CD4-positive, alpha-beta T cell treated with Interleukin-21 for 1 hour (primary cell): ENCODE measurements around the gene OXA1L.
"Not testable (repeated sequence)": the region's sequence is repeated elsewhere in the genome, so short reads cannot be mapped to it uniquely, and the experiment has no call there.

ENCODE experiments used
- DNase-seq: peaks from one replicate; pipeline ENCODE4 v3.0.0-alpha.2; 2020

OXA1L gene

DNA sequence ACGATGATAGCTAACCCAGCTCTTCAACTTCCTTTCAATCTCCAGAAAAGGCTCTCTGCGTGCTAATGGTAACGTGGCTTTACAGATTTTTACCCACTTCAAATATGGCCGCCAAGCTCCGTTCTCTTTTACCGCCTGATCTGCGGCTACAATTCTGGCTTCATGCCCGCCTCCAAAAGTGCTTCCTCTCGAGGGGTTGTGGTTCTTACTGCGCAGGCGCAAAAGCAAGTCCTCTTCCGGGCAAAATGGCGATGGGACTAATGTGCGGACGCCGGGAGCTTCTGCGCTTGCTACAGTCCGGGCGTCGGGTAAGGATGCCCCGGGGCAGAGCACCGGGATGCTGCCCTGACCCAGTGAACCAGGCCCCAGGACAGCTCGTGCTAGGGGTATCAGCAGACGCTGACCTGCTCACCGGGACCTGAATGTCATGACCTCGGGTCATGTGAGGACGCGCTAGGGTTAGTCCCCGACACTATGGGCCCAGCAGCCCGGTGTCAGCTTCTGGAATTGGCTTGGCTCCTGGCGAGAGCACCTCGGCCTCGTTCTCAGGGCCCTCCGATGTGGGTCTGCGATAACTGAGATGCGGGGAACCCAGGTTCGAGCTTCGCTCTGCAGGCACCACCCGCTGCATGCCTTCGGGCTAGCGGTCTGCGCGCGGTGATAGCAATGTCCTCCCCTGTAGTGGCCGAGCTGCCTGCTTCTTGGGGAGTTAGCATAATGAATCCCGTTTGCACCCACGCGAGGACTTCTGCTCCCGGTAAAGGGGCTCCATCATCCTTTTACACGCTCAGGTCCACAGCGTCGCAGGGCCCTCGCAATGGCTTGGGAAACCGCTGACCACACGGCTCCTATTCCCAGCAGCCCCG is at the start of gene OXA1L:
Gene OXA1L (plus strand): TSS at position 232 of the 866 bp plus-strand sequence. CDS start 14 bp downstream, at position 246.
- peak; percentile 98 for DNase-seq

DNA sequence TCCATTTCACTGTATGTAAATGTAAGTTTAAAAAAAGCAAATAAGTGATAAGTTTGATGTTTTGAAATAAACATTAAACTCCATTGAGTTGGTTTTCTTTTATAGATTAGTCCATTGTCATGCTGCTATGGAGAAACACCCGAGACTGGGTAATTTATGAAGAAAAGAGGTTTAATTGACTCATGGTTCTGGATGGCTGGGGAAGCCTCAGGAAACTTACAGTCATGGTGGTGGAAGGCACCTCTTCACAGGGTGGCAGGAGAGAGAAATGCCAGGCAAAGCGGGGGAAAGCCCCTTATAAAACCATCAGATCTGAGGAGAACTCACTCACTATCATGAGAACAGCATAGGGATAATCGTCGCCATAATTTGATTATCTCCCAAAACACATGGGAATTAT is 48.4 kb upstream of the OXA1L start:
- DNase-seq = no peak

DNA sequence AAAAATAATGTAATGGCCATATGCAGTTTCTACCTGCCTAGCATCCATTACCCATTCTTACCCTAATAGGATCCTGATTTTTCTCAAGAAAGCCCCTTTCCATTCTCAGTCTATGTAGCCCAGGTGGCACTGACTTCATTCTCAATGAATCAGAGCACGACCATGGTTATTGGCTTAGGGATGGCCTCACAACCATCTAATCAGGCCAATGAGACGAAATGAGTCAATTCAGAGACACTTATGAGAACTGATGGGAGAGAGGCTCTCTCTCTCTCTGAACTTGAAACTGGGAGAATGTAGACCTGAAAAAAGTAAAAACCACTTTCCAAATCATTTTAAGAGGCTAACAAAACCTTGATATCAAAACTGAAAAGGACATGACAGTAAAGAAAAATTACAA is 45.3 kb upstream of the OXA1L start:
- DNase-seq = no peak

DNA sequence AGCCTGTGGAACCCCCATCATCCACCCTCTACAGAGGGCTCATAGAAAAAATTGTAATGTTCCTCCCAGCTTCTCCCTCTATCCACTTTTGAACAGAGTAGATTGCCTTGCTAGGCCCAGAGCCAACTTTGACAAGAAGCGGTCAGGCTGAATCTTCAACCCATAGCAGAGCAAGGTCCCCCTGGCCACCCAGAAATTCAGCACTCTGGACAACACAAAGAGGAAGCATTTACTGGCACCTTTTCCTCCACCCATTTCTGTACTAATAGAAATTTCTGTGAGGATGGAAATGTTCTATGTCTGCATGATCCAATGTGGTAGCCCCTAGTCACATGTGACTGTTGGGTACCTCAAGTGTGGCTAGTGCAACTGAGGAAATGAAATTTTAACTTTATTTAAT is 42.7 kb upstream of the OXA1L start:
- no peak for DNase-seq

DNA sequence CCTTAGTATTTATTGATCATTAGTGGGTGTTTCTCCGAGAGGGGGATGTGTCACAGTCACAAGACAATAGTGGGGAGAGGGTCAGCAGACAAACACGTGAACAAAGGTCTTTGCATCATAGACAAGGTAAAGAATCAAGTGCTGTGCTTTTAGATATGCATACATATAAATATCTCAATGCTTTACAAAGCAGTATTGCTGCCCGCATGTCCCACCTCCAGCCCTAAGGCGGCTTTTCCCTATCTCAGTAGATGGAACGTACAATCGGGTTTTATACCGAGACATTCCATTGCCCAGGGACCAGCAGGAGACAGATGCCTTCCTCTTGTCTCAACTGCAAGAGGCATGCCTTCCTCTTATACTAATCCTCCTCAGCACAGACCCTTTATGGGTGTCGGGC is 41.6 kb upstream of the OXA1L start:
- DNase-seq = not testable (repeated sequence)

DNA sequence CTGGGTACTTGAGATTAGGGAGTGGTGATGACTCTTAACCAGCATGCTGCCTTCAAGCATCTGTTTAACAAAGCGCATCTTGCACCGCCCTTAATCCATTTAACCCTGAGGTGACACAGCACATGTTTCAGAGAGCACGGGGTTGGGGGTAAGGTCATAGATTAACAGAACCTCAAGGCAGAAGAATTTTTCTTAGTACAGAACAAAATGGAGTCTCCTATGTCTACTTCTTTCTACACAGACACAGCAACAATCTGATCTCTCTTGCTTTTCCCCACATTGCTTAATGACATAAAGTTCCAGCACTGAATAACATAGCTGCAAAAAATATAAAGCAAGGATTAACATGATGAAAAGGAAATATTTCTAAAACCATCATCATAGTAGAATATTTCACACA is 41.1 kb upstream of the OXA1L start:
- DNase-seq = not testable (repeated sequence)

DNA sequence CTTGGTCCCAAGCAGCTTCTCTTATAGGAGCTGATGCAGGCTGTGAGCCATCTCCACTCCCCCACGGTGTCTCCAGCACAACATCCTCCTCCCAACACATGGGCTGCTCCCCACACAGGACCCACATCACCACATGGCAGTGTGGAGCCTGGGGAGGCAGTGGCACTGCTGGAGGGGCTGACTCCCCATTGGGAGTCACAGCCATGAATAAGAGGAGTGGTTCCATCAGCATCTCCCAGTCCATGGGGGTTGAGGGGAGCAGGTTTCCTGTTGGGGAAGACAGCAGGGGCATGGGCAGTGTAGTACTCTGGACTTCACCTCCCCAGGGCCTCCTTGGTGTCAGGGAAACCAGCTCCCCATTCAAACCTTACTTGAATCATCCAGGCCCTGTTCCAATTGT is 40.5 kb upstream of the OXA1L start:
- no peak for DNase-seq

DNA sequence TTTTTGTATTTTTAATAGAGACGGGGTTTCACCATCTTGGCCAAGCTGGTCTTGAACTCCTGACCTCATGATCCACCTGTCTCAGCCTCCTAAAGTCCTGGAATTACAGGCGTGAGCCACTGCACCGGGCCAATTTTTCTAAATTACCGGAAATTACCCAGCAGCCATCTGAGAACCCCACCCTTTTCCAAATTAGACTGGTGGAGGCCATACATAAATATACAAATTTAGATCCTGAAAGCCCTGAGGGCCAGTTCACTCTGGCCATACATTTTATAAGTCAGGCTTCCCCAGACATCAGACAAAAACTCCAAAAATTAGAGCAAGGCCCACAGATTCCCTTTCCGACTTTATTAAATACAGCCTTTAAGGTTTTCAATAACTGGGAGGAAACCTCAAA is 34.4 kb upstream of the OXA1L start:
- DNase-seq = not testable (repeated sequence)

DNA sequence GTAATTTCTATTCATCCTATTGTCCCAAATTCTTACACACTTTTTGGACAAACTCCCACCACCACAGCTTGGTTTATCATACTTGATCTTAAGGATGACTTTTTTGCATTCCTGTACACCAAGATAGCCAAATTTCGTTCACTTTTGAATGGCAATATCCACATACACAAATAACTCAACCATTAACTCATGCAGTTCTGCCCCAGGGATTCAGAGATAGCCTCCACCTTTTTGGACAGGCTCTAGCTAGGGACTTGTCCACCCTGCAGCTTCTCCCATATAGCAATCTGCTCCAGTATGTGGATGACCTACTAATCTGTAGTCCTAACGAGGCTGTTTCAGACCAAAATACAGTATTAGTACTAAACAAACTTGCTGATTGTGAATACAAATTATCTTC is 32.7 kb upstream of the OXA1L start:
- DNase-seq = no peak

DNA sequence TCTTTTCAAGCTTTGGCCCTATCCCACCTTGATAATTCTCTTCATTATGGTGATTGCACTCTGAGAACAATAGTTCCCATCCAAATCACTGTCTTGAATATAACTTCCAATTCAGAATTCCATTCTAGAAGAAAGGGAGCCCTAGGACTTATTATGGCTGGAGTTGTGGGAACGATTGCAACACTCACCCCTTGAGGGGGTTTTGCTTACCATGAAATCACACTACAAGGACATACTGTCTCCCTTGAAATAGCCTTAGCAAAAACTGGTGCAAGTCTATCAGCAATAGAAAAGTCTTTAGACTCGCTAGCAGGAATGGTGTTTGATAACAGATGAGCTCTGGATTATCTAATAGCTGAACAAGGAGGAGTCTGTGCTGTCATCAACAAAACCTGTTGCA is 31.4 kb upstream of the OXA1L start:
- no peak for DNase-seq

DNA sequence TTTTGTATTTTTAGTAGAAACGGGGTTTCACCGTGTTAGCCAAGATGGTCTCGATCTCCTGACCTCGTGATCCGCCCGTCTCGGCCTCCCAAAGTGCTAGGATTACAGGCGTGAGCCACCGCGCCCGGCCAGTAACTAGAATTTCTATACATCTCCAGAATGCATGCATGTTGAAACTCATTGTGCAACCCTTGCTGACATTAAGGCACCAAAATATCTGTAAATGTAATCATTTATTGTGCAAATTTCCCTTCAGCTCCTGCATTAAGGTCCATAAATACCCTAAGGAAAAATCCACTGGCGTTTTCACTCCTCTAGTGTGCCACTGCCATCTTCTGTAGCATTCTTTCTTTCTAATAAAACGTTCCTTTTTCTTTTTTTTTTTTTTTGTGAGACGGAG is 30.1 kb upstream of the OXA1L start:
- DNase-seq = not testable (repeated sequence)

DNA sequence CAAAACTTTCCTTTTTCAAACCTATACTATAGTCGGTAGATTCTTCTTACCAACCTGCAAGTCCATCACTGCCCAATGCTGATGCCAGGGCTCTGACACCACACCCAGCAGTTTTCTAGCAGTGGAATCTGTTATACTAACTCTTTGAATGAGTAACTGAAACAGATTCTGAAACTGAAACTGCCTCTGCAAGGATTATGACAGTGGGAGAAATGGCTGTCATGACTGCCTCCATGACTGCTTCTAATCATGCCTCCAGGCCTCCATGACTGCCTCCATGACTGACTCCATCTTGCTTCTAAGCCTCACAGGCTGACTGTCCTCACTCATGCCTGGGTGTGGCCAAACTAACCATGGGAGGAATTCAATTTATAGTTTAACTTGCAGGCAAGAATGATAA is 29.4 kb upstream of the OXA1L start:
- no peak for DNase-seq

DNA sequence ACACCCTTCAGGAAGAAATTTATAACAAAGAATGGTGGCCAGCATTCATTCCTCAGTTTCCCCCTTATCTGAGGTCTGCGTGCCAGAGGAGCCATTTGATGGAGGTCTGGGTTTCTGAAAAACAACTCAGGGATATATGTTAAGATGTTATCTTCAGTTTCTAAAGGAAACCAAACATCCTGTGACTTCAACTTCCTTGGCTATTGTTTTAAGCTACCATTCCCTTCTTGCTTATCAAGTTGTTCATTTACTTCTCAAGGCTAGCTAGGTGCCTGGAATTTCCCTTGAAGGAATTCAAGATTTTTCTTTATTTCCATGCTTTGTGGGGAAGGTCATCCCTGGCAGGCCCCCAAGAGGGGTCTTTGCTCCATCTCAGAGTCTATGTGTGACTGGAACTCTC is 27.1 kb upstream of the OXA1L start:
- no peak for DNase-seq

DNA sequence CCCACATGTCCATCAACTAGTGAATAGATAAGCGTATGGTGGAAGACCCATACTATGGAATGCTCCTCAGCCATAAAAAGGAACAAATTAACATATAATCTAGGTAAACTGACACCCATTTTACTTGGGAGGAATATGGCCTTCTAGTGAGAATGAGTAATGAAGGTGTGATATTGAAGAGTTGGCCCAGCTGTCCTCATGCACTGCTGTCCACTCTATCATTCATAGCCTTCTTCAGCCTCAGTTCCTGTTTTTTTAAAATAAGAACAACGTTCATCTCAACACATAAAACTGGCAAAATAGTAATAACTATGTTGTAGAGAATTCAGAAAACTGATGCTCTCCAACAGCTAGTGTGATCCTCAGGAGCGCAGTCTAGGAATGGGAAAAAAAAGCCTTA is 26.5 kb upstream of the OXA1L start:
- DNase-seq = no peak

DNA sequence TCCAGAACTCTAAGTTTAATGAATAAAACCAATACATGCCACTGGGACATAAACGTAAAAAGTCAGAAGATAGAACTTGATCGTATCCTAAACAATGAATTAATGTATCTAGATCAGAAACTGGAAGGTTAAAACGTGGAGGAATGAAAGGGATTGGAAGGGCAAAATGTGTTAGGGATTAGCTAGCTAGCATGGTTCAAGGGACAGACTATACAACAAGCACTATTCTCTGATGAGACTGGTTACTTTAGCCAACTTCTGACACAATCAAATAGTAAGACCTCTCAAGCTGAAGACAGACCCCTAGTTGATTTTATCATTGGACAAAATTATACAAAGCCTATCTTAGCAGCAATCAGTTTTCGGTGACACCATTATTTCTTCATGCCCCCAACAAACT is 18.7 kb upstream of the OXA1L start:
- no peak for DNase-seq

DNA sequence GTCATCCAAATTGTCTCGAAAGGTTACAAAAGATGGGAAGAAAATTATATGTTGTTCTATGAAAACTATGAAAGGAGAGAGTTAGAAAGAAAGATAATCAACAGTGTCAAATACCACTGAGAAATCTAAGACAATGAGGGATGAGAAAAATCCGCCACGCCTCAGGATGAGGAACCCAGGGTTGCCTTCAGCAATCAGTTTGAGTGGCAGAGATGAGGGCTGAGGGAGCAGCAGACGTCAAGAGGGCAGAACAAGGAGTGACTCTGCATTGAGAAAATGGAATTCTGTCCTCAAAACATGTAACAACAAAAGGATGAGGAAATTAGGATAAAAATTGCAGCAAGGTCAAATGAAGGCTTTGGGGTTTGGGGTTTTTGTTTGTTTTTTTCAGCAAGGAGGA is 18.3 kb upstream of the OXA1L start:
- DNase-seq = no peak

DNA sequence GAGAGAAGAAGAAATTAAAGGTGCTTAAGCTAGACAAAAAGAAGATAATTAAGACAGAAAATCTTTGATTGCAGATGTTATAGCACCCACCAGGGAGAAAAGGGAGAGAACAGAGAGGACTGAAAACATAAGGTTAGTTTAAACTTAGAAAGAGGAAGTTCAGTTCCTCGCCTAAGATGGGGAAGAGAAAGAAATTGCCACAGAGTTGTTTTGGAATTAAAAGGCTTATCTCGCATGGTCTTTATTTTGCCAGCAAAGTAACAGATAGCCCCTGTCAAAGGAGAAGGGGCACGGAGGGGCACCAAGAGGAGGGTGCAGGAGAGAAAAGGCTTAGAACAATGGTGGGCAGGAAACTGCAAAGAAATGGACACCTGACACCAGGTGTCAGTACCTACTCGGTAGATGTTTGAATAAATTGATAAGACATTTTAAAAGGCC is 17.8 kb upstream of the OXA1L start:
- no peak for DNase-seq

DNA sequence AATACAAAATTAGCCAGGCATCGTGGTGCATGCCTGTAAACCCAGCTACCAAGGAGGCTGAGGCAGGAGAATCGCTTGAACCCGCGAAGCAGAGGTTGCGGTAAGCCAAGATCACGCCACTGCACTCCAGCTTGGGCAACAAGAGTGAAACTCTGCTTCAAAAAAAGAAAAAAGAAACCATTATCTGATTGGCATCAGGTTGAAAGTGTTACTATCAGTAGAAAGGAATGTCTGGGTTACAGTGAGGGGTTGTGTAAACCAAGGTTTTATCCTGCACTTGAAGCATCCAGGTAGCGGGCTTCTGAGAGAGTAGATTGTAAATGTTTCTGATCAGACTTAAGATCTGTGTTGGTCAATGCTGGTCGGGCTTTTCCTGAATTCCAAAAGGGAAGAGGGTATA is 14.1 kb upstream of the OXA1L start:
- no peak for DNase-seq

DNA sequence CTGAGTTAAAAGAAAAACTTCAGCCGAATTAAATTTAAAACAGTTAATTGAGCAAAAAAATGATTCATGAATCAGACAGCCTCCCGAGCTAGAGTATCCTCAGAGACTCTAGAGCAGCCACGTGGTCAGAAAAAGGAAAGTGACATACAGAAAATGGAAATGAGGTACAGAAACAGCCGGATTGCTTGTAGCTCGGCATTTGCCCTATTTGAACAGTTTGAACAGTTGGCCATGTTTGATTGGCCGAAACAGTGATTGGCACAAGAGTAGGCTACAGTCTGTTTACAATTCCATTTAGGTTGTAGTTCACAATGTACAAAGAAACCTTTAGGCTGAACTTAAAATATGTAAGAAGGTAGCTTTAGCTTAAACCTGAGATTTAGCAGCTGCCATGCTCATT is 12.9 kb upstream of the OXA1L start:
- DNase-seq = no peak

DNA sequence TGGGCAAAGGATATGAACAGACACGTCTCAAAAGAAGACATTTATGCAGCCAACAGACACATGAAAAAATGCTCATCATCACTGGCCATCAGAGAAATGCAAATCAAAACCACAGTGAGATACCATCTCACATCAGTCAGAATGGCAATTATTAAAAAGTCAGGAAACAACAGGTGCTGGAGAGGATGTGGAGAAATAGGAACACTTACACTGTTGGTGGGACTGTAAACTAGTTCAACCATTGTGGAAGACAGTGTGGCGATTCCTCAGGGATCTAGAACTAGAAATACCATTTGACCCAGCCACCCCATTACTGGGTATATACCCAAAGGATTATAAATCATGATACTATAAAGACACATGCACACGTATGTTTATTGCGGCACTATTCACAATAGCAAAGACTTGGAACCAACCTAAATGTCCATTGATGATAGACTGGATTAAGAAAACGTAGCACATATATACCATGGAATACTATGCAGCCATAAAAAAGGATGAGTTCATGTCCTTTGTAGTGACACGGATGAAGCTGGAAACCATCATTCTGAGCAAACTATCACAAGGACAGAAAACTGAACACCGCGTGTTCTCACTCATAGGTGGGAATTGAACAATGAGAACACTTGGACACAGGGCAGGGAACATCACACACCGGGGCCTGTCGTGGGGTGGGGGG is 8.4 kb upstream of the OXA1L start:
- DNase-seq = not testable (repeated sequence)

DNA sequence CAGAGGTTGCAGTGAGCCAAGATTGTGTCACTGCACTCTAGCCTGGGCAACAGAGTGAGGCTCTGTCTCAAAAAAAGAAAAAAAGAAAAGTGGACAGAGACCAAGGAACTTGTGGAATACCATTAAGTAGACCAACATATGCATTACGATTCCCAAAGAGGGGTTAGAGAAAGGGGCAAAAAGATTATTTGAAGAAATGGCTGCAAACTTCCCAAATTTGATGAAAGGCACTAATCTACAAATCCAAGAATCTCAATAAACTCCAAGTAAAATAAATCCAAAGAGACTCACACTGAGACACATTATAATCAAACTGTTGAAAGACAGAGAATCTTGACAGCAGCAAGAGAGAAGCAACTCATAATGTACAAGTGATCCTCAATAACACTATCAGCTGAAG is 4.8 kb upstream of the OXA1L start:
- DNase-seq = no peak

DNA sequence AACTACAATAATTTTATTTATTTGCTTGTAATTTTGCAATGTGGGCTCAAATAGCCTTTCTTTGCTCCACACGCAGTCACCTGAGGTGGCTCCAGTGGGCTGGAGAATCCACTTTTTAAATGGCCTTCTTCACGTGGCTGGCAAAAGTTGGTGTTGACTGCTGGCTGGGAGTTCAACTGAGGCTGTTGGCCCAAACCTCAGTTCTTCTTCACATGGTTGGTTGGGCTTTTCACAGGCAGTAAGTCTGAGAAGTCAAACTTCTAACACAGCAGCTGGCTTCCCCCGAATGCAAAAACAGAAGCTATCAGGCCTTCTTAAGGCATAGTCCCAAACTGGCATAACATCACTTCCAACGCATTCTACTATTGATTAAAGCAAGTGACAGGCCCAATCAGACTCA is 2.1 kb upstream of the OXA1L start:
- DNase-seq = no peak

DNA sequence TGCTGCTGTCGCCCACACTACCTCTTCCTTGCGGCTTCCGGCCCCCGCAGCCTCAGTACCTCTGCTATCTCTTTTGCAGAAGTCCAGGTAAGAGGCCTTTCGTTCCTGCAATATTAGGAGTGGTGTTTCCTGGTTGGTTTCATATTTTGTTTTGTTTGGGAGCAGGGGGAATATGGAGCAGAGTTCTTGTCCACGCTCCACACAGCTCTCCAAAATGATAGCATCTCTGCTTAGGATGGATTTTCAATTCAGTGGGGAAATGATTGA is 768 bp downstream of the OXA1L start:
- DNase-seq = no peak

DNA sequence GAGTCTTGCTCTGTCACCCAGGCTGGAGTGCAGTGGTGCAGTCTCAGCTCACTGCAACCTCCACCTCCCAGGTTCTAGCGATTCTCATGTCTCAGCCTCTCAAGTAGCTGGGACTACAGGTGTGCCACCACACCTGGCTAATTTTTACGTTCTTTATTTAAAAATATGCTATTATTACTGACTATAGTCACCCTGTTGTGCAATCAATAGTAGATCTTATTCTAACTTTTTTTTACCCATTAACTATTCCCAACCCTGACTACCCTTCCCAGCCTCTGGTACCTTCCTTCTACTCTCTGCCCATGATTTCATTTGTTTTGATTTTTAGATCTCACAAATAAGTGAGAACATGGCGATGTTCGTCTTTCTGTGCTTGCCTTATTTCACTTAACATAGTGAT is 2.5 kb downstream of the OXA1L start:
- no peak for DNase-seq

DNA sequence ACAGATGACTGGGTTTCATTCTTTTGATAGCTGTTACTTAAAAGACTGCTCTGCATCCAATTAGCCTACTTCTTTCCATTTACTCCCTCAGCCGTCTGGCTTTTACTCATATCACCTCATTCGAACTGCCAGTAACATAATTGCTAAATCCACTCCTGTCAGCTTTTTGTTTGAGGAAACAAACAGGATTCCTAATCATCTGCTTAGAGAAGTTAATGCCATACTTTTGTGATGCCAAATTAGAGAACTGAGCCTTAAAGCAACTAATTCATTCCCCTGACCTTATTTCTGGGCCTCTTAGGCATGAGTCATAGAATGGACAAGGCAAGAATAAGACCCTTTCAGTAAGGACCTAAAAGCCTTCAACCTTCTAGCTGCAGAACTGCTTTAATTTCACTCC is 2.9 kb downstream of the OXA1L start:
- DNase-seq = no peak
